GM18517 (cell line): ENCODE results near the gene SUMO1.

Source experiments
- ATAC-seq: cut with Tn5 transposase; IDR thresholded peaks from one replicate; pipeline ENCODE4 v1.9.1; 2021; ENCODE audit warnings: mild to moderate bottlenecking, moderate library complexity; ENCODE audit not compliant: unreplicated experiment

Gene SUMO1

DNA sequence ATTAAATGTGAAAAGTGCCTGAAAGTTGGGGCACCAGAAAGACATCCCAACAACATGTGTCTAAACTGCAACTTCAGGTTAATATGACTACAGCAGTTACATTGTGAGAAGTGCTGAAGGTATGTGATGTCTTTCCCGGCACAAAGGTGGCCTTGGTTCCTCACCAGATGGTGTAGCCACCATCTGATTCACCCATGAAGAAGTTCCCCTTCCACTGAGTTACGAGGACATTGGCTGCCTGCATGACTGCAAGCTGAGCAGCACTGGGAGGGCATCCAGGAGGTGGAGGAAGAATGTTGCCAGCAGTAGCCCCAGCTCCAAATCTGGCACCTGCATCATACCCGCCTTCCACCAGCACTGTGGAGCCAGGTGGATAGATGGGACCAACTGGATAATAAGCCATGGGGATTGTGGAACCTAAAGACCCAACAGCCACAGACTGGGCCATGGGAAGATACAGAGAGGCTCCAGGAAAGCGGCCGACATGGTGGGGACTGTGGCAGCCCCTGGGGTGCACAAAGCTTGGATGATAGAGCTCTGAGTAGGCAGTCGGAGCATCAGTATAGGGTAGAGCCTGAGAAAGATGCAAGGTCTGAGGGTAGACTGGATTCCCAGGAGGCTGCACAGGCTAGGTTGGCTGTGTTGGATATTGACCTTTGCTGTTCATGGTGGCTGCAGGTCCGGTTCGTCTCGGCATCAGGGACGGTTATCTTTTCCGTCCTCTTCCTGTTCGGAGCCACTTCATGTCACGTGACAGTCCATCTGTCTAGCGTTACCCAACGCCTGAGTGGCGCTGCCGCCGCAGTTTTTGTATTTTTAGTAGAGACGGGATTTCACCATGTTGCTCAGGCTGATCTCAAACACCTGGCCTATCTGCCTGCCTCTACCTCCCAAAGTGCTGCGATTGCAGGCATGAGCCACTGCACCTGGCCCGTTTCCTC, 36.9 kb downstream of the SUMO1 start:
- no peak for ATAC-seq

DNA sequence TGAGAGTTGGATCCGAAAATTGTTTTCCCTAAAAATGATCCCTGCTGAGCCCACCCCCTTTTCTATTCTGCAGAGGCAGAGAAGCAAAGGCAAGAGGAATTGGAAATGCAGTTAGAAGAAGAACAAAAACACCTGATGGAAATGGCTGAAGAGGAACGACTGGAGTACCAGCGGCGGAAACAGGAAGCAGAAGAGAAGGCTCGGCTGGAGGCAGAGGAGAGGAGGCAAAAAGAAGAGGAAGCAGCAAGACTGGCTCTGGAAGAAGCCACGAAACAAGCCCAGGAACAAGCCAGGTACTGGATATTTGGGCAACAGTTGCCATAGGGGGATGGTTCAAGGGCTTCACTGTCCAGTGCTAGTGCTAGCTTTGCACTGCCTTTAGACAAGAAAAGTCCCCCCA, 41.7 kb downstream of the SUMO1 start:
- no peak for ATAC-seq

DNA sequence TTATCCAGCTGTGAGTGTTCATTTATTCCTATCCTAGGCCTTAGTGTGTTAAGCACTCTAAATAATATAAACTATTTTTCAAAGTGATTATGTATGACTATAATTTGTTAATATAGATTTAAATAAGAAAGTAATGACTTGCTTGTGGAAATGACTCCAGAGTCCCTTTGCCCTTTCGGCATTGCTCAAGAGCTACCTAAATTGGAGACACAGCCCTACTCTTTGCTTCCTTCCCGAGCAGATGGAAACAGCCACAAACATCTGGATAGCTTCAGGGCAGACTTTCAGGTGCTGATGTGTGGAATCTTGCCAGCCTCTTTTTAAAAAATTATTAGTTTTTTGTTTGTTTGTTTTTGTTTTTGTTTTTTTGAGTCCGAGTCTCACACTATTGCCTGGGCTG, 44.0 kb downstream of the SUMO1 start:
- no peak for ATAC-seq

DNA sequence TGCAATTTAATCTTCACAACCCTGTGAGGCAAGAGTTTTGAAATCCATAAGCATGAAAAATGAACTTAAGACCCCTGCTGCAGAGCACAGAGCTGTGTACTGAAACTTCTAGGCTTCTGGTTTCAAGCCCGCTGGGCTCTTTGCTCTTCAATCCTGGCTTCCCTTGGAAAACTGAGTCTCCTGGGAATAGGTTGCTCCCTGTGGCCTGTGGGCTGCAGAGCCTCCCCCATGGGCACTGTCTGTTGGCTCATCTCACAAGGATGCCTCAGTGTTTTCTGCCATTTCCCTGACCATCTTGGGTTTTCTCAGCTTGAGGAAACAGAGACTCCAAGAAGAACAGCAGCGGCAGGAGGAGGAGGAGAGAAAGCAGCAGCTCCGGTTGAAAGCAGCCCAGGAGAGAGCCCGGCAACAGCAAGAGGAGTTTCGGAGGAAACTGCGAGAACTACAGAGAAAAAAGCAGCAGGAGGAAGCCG, 44.5 kb downstream of the SUMO1 start:
- ATAC-seq, result no peak

DNA sequence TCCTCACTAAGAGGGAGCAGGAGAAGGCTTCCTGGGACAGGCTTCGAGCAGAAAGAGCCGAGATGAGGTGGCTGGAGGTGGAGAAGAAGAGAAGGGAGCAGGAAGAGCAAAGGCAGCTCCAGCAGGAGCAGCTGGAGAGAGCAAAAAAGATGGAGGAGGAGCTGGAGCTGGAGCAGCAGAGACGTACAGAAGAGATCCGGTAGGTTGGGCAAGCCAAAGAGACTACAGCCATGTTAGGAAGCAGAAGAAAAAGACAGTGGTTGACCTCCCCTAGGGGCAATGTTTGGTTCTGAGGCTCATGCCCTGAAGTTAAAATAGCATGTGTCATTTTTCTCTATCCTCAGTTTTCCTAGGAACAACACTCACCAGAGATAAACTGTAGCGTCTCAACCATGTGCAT, 45.1 kb downstream of the SUMO1 start:
- no peak for ATAC-seq

GRCh38 chr2:202187570-202187969, 50.8 kb downstream of the SUMO1 start:
- no peak for ATAC-seq

- no peak for ATAC-seq
These were observed 51.7 kb downstream of the SUMO1 start for GRCh38 chr2:202186641-202187202.

- no peak for ATAC-seq
These were observed 53.2 kb downstream of the SUMO1 start for GRCh38 chr2:202185156-202185555.

- ATAC-seq, result no peak
These were observed 53.8 kb downstream of the SUMO1 start for GRCh38 chr2:202184557-202184956.

DNA sequence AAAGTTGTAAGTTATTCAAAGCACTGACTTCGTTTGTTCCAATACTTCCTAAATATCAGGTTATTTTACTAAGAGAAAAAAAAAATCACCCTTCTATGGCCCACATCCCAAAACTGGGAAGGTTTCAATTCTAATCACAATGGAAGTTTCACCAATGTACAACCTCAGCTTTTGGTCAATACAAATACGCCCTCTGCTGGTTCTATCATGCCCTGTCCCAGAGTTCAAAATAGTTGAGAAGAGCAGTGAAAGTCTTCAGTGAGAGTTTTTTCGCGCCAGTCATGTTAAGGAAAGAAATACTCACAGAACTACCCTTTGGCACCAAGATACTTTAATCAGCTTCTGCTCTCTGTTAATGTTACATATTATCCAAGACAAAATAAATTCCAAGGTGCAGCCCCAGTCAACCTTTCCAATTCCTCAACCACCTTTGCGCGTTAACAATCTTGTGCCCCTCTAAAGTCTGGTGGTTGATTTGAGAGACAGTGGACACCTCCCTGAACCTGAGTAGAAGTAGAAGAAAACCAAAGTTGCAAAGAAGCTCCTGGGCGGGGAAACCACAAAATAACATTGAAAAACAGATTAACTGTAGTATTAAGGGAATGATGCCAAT, 59.9 kb downstream of the SUMO1 start:
- no peak for ATAC-seq

DNA sequence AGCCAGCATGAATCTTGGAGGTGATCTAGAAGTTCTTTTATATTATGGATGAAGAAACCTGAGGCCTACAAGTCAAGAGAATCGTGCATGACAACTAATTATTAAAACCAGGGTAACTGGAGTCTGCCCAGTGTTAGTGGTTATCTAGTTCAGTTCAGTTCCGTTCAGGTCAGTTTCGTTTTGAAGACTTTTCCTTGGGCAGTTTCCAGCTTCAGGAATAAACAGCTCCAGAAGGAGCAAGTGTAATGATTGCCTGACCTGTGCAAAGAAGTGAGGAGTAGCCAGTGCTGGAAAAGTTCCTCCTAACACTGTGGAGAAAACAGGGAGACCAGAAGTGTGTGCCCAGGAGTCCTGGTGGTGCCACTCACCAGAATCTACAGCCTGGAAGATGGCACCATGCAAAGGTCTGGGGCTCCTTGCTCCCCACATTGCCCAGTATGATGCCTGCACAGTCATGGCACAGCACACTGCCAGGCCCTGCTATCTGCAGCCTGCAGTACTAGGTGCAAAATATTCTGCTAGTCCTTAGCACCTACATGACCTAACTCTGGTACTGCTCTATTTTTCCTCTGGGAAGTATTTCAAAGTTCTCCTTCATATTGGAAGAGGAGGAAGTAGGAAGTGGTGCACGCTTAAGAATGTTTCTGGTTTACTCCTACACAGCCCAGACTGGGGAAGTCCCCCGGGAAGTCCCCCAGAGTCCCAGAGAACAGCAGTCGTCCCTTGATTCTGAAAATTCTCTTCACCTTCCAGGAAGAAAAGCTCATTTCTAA, 65.8 kb downstream of the SUMO1 start:
- no peak for ATAC-seq

DNA sequence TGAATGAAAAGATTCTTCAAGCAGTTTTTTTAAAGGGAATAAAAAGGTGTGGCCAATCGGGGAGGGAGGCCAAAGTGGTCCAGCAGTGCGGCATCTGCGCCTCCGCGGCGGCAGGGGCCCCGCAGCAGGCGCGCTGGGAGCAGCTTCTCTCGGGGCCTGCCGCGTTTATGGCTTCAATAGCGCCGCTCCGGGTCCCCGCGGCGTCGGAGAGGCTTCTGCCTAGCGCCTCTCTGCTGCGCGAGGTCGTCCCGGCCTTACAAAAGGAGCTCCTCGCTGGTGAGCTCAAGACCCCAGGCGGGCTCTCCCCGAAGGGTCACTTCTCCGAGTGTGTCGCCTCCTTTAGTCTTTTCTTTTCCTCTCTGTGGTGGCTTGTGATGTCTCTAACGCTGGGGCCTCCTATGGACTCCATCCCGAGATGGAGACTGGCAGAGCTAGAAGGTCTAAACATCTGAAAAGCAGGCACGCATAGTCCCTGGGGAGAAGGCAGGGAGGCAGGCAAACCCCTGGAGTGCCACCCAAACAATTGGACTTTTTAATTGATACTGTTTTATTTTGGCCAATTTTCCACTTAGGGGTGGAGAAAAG, 67.1 kb downstream of the SUMO1 start:
- ATAC-seq, result no peak

DNA sequence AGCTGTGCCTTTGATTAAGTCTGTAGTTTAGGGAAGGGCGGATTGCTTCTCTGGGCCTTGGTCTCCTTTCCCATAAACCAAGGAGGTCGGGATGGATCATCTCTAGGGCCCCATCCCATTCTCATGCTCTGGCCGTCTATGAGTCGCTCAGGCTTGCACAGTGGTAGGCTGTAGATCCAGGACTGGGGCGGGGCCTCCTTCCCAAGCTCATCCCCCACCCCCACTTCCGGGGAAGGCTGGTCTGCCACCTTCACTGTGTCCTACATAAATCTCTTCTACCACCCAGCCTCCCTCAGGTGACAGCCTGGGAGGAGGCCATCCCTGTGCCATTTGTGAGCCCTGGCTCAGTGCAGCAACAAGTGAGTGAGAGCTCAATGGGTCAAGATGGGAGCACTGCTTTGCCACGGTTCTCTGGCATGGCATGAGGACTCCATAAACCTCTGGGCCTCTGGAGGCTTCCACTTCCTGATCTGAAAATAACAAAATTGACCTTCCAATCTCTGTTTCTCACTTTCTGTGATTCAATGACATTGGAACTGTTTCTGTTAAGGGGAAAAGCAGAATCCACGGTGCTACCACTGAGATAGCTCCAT, 68.5 kb downstream of the SUMO1 start:
- ATAC-seq, result no peak

- no peak for ATAC-seq
These were observed 69.3 kb downstream of the SUMO1 start for GRCh38 chr2:202169131-202169530.

DNA sequence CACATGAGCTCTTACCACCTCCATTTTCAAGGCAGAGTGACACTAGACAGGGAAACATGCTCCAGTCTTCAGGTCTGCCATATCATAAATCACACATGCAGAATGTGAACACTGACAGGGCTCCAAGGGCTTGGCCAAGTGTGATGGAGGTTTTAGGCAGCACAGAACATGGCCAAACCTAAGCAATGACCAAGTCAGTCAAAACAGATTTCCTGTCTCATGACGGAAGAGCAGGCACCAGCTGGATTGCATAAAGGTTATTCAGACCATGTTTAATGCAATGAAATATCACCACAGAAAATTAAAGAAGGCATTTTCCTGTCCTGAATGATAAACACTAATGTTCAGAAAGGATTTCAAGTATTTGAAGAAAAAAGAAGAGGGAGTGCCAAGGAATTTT, 72.5 kb downstream of the SUMO1 start:
- no peak for ATAC-seq

DNA sequence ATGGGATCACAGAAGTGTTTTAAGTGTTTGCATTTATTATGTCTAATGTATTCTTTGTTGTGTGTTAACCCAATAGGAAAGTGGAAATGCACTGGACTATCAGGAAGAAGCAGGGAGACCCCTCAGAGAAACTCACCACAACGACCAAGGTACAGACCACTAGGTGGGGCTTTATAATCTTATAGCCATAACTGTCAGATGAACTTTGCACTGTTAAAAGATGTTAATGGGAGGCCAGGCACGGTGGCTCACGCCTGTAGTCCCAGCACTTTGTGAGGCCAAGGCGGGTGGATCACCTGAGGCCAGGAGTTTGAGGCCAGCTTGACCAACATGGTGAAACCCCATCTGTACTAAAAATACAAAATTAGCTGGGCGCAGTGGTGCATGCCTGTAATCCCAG, 73.2 kb downstream of the SUMO1 start:
- no peak for ATAC-seq

DNA sequence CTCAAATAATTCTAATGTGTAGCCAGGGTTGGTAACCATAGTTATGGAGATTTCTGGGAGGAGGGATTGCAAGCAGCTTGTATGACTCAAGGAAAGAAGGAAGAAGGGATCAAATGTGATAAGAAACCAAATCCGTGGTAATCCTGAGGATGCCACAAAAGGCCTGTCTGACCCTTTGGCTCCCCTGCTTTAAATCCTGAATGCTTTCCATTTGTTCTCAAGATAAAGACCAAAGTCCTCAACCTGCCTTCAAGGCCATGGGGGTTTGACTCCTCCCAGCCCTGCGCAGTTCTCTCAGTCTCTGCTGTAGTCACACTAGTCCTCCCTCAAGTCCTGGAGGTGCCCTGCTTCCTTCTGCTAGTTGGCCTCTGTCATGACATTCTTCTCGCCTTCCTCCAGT, 74.0 kb downstream of the SUMO1 start:
- no peak for ATAC-seq

GRCh38 chr2:202161151-202161835, 77.1 kb downstream of the SUMO1 start:
- ATAC-seq, result no peak

DNA sequence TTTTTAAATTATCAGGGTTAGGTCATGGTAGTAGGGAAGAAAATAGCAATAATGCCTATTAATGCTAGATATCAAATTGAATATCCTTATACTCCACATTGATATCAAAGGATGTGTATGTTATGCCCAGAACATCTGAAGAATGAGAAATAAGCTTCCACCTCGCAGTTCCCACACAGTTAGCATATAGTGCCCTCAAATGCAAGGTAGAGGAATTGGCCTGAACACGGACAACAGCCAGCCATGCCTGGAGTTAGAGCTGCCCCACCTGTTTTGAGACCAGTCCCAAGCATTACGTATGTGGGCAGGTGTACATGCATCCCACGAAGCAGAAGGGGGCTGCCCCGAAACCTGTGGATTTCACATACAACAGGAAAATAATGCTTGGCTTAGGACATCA, 79.6 kb downstream of the SUMO1 start:
- ATAC-seq, result no peak
